A673 (cell line): Measurements from ENCODE around the gene MSRB3. TPM values are rescaled to one million over a fixed set of nuclear protein-coding genes. Genes with fewer than 3 reads are reported as not detected.
A peak's percentile ranks its signal among the peaks of the same experiment; 100 is the strongest.

Experiments
- BruUV-seq: library from RNA; stranded (reverse); fragments of 400-500 nt; replicated peaks from 2 replicates; lab custom pipeline; 2021; lab: Mats Ljungman, UMichigan
- CTCF ChIA-PET: fragments of 300-600 bp; sonication (Branson Sonifier 250); formaldehyde crosslinking; loops from one replicate; lab custom pipeline; 2022; ENCODE audit warnings: antibody characterized with exemption; lab: Charles Lee
- POLR2A ChIA-PET: fragments of 300-600 bp; sonication (Branson Sonifier 250); formaldehyde crosslinking; loops from one replicate; lab custom pipeline; 2022; ENCODE audit warnings: antibody characterized with exemption; ENCODE audit not compliant: low non-redundant PET; lab: Charles Lee
- DNase-seq: peaks from one replicate; pipeline ENCODE4 v3.0.0-alpha.2; 2015; ENCODE audit warnings: low spot score
- H3K27ac ChIP-seq: fragments of 200-600 bp; sonication (generic); 2 replicates; pipeline ENCODE4 v1.5.1; 2016; ENCODE audit warnings: mixed run types, low read depth, mild to moderate bottlenecking, mixed read lengths, antibody characterized with exemption, low read length; ENCODE audit not compliant: poor library complexity, severe bottlenecking
- H3K27me3 ChIP-seq: fragments of 200-600 bp; sonication (generic); replicated peaks from 2 replicates; pipeline ENCODE4 v1.6.1; 2017; ENCODE audit warnings: mixed run types, low read depth, mild to moderate bottlenecking, mixed read lengths, antibody characterized with exemption, low read length; ENCODE audit not compliant: insufficient read depth, poor library complexity
- H3K36me3 ChIP-seq: fragments of 200-600 bp; sonication (generic); 2 replicates; pipeline ENCODE4 v1.6.1; 2016; ENCODE audit warnings: mixed run types, mild to moderate bottlenecking, mixed read lengths, antibody characterized with exemption, low read length; ENCODE audit not compliant: insufficient read depth, poor library complexity, severe bottlenecking
- H3K4me1 ChIP-seq: fragments of 200-600 bp; sonication (generic); 2 replicates; pipeline ENCODE4 v1.6.1; 2017; ENCODE audit warnings: mixed run types, mild to moderate bottlenecking, mixed read lengths, antibody characterized with exemption, low read length; ENCODE audit not compliant: insufficient read depth, poor library complexity, severe bottlenecking
- H3K4me3 ChIP-seq: fragments of 200-600 bp; sonication (generic); 2 replicates; pipeline ENCODE4 v1.5.1; 2016; ENCODE audit warnings: low read depth, mixed run types, mild to moderate bottlenecking, mixed read lengths, low read length; ENCODE audit not compliant: poor library complexity, severe bottlenecking
- H3K9me3 ChIP-seq: fragments of 200-600 bp; sonication (generic); 2 replicates; pipeline ENCODE4 v1.6.1; 2016; ENCODE audit warnings: mixed run types, low read depth, mild to moderate bottlenecking, mixed read lengths, antibody characterized with exemption, low read length; ENCODE audit not compliant: poor library complexity, severe bottlenecking
- CTCF ChIP-seq: fragments of 300-800, 200-600 bp; sonication (generic); conservative IDR thresholded peaks from 2 replicates; pipeline ENCODE4 v1.5.1; 2017; ENCODE audit warnings: low read depth, mild to moderate bottlenecking, antibody characterized with exemption, low read length, moderate library complexity, mixed read lengths
- EZH2 ChIP-seq: fragments of 200-600 bp; sonication (generic); IDR thresholded peaks from 2 replicates; pipeline ENCODE4 v1.6.1; 2017; ENCODE audit warnings: borderline replicate concordance, low read depth, mild to moderate bottlenecking, mixed read lengths, antibody characterized with exemption, low read length; ENCODE audit not compliant: poor library complexity, severe bottlenecking
- intact Hi-C: fragments of 100-400 bp; cut with micrococcal nuclease; formaldehyde crosslinking; loops from one replicate; pipeline ENCODE4 v1.10.0; 2022; ENCODE audit not compliant: unreplicated experiment
- total RNA-seq: library from RNA; stranded (reverse); gene quantifications from 2 replicates; pipeline ENCODE4 v1.2.3, GENCODE V29; 2021

Gene MSRB3
- total RNA-seq, 1 experiment from 2014 or later: 2.1 TPM

GRCh38 chr12:65335021-65335714 is 56.7 kb downstream of the MSRB3 start:
- Histone ChIP-seq H3K27me3 (no peaks in the 10 kb centered on the region), H3K9me3 (no peaks in the 10 kb centered on the region), H3K4me1 (peaks cover 21% of the 10 kb centered on the region), H3K27ac (peak overlapping the region; percentile 52), H3K36me3 (no peaks in the 10 kb centered on the region), H3K4me3 (no peak overlapping the region)
- DNase-seq: peak; percentile 85
- BruUV-seq: no TSS peak
- intact Hi-C loops: no loop called here
- ChIA-PET CTCF (interaction anchor here (0.7 to 0.8 kb wide), 2 partner anchors 222 to 785 kb away, joined by 3 read pairs; no protein-coding TSS in a partner anchor), POLR2A (no interaction called here)
- TF ChIP-seq EZH2 (no peak), CTCF (no peak)

- DNase-seq: no peak
- intact Hi-C loops: no loop called here
- peaks cover 21% of the 10 kb centered on the region for H3K4me1 ChIP-seq
- POLR2A ChIA-PET: no interaction called here
- CTCF ChIA-PET: no interaction called here
- H3K9me3 ChIP-seq: no peaks in the 10 kb centered on the region
- H3K27ac ChIP-seq: peak overlapping the region; percentile 52
- no peaks in the 10 kb centered on the region for H3K36me3 ChIP-seq
- no peaks in the 10 kb centered on the region for H3K27me3 ChIP-seq
- H3K4me3 ChIP-seq: no peak overlapping the region
- no TSS peak for BruUV-seq
- no peak for TF ChIP-seq EZH2
- no peak for TF ChIP-seq CTCF
These were observed 57.5 kb downstream of the MSRB3 start for GRCh38 chr12:65335981-65336380.

- POLR2A ChIA-PET: no interaction called here
- no peaks in the 10 kb centered on the region for H3K36me3 ChIP-seq
- intact Hi-C loops: no loop called here
- no peak overlapping the region for H3K27ac ChIP-seq
- H3K27me3 ChIP-seq: no peaks in the 10 kb centered on the region
- no TSS peak for BruUV-seq
- H3K4me3 ChIP-seq: no peak overlapping the region
- TF ChIP-seq CTCF: no peak
- no peak for TF ChIP-seq EZH2
- CTCF ChIA-PET: no interaction called here
- H3K9me3 ChIP-seq: no peaks in the 10 kb centered on the region
- peak; percentile 41 for DNase-seq
- peaks cover 26% of the 10 kb centered on the region for H3K4me1 ChIP-seq
These were observed 60.7 kb downstream of the MSRB3 start for GRCh38 chr12:65339161-65339560.
